PFSK-1 (cell line): ENCODE data around the gene ARHGEF16. TPM values are rescaled to one million over a fixed set of nuclear protein-coding genes. Genes with fewer than 3 reads are reported as not detected.

Experiments
- FOXP2 ChIP-seq: optimal IDR thresholded peaks from 2 replicates; pipeline ENCODE3; 2011; ENCODE audit warnings: borderline replicate concordance, control low read depth, inconsistent platforms; ENCODE audit not compliant: insufficient read depth; ENCODE audit errors: extremely low read length, extremely low read depth
- POLR2AphosphoS5 ChIP-seq: IDR thresholded peaks from 2 replicates; pipeline ENCODE4 v1.6.1; 2012; ENCODE audit warnings: low read depth, mild to moderate bottlenecking, control low read depth, low read length, moderate library complexity
- SIN3A ChIP-seq: IDR thresholded peaks from 2 replicates; pipeline ENCODE4 v1.6.1; 2012; ENCODE audit warnings: mild to moderate bottlenecking, low read length, moderate library complexity, borderline replicate concordance; ENCODE audit not compliant: insufficient read depth
- TAF1 ChIP-seq: IDR thresholded peaks from 2 replicates; pipeline ENCODE4 v1.6.1; 2012; ENCODE audit warnings: low read length, control low read depth, borderline replicate concordance; ENCODE audit not compliant: insufficient read depth
- polyA plus RNA-seq: library from polyadenylated mRNA; unstranded; fragments of >200 nt; gene quantifications from one replicate; pipeline ENCODE4 v1.2.1, GENCODE V29; 2012; ENCODE audit warnings: low read depth, missing spikeins; ENCODE audit not compliant: insufficient read length
- TF ChIP-seq, protein P1 (sequence below), 2 experiments: IDR thresholded peaks; 2 replicates each; pipeline versions ENCODE4 v1.6.1 to v1.8.0; 2011 to 2012; ENCODE audit warnings: low read depth in 2 of 2, low read length in 2 of 2, control low read depth in 1 of 2, inconsistent platforms in 1 of 2, mild to moderate bottlenecking in 1 of 2, moderate library complexity in 1 of 2; ENCODE audit not compliant: insufficient read depth in 1 of 2

Gene ARHGEF16
- not detected for polyA plus RNA-seq

DNA sequence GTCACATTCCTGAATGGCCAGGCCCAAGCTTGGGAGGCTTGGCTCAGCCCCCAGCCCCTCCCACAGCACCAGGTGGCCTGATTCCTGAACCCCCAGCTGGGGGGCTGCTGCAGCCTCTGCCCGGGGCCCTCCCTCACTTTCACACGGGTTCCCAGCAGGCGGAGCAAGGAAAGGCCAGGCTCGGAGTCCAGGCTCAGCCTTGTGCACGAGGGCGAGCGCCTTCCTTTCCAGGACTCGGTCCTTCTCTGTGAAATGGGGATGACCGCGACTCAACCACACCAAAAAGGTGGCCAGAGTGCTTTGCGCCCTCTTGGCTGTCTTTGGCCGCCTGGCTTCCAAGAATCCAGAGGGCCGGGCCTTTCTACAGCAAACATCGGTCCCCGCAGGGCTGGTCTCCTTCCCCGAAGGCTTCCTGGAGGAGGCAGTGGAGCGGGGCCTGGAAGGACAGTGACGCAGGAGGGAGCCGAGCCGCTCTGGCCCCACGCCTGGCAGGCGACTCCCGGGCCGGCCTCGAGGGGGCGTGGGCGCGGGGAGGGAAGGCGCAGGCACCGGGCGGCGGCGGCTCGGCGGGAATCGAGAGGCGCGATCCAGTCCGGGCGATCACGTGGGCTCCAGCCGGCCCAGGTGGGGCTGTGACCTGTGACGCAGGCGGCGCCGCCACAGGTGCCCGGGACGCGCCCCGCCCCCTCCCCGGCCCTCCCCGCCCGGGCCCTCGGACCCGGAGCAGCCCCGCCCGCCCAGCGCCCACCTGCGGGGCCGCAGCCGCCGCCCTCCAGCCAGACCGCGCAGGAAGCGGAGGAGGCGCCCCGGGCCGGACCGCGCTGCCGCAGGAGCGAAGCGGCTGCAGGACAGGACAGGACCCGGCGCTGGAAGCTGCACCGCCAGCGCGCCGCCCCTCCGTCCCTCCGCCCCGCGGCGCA, at the start of gene ARHGEF16:
Gene ARHGEF16 (plus strand): TSS at position 775 of the 920 bp plus-strand sequence. CDS start 8,420 bp downstream, outside the sequence.
- TF ChIP-seq FOXP2 (no peak), SIN3A (no peak), POLR2AphosphoS5 (no peak), TAF1 (no peak)
- TF ChIP-seq, protein P1, sequence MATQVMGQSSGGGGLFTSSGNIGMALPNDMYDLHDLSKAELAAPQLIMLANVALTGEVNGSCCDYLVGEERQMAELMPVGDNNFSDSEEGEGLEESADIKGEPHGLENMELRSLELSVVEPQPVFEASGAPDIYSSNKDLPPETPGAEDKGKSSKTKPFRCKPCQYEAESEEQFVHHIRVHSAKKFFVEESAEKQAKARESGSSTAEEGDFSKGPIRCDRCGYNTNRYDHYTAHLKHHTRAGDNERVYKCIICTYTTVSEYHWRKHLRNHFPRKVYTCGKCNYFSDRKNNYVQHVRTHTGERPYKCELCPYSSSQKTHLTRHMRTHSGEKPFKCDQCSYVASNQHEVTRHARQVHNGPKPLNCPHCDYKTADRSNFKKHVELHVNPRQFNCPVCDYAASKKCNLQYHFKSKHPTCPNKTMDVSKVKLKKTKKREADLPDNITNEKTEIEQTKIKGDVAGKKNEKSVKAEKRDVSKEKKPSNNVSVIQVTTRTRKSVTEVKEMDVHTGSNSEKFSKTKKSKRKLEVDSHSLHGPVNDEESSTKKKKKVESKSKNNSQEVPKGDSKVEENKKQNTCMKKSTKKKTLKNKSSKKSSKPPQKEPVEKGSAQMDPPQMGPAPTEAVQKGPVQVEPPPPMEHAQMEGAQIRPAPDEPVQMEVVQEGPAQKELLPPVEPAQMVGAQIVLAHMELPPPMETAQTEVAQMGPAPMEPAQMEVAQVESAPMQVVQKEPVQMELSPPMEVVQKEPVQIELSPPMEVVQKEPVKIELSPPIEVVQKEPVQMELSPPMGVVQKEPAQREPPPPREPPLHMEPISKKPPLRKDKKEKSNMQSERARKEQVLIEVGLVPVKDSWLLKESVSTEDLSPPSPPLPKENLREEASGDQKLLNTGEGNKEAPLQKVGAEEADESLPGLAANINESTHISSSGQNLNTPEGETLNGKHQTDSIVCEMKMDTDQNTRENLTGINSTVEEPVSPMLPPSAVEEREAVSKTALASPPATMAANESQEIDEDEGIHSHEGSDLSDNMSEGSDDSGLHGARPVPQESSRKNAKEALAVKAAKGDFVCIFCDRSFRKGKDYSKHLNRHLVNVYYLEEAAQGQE (IDR thresholded peaks at IDR 0.05; ENCODE audit: insufficient read depth in 1 of 2, low read depth in 2 of 2, low read length in 2 of 2): no peak

- TF ChIP-seq SIN3A (no peak), FOXP2 (no peak), TAF1 (no peak), POLR2AphosphoS5 (no peak)
- TF ChIP-seq, protein P1 (IDR thresholded peaks at IDR 0.05; ENCODE audit: insufficient read depth in 1 of 2, low read depth in 2 of 2, low read length in 2 of 2): no peak
Observed at GRCh38 chr1:3404801-3405200, 49.7 kb upstream of the ARHGEF16 start.

- no peak for TF ChIP-seq TAF1
Observed at GRCh38 chr1:3405491-3405890, 49.0 kb upstream of the ARHGEF16 start.

DNA sequence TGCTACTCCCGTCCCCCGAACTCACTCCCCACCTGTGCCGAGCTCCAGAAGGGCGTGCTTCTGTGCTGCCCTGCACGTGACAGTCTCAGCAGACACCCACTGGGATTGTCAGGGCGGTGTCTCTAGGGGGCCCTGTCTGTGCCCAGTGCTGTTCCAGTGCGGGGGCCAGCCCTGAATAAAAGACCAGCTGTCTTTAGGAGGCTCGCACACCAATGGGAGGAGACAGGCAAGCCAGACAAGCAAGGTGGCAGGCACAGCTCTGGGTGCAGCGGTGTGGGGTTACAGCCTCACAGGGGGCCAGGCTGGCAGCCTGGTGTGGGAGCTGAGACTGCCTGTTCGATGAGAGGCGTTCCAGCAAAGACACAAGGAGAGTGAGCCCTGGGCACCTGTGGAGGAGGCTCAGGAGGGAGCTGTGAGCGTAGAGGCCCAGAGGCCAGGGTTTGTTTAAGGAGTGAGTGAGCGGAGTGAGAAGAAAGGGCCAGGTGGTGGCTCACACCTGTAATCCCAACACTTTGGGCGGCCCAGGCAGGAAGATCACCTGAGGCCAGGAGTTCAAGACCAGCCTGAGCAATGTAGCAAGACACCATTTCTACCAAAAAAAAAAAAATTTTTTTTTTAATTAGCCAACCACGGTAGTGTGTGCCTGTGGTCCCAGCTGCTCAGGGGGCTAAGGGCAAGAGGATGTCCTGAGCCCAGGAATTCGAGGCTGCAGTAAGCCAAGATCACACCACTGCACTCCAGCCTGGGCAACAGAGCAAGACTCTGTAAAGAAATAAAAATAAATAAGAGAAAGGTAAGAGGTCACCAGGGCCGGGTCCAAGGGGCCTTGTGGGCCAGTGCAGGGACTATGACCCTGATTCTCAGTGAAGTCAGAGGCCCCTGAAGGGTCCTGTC, 48.2 kb upstream of the ARHGEF16 start:
- TF ChIP-seq SIN3A: no peak
- TF ChIP-seq, protein P1 (IDR thresholded peaks at IDR 0.05; ENCODE audit: insufficient read depth in 1 of 2, low read depth in 2 of 2, low read length in 2 of 2): no peak
- no peak for TF ChIP-seq POLR2AphosphoS5
- TF ChIP-seq FOXP2: no peak
- TF ChIP-seq TAF1: no peak

GRCh38 chr1:3407021-3407420, 47.4 kb upstream of the ARHGEF16 start:
- TF ChIP-seq, protein P1 (IDR thresholded peaks at IDR 0.05; ENCODE audit: insufficient read depth in 1 of 2, low read depth in 2 of 2, low read length in 2 of 2): no peak
- TF ChIP-seq TAF1: no peak
- TF ChIP-seq FOXP2: no peak
- no peak for TF ChIP-seq POLR2AphosphoS5
- TF ChIP-seq SIN3A: no peak
